ENCODE results near the gene HSPB1. TPM values are rescaled to one million over a fixed set of nuclear protein-coding genes. Genes with fewer than 3 reads are reported as not detected.
A peak's percentile ranks its signal among the peaks of the same experiment; 100 is the strongest.

Gene HSPB1
- total and polyA plus RNA-seq, 2 experiments from 2014 or later, result 48.1 to 437 TPM

- peak overlapping the region; percentile 53; the same call in 1 of the 2 replicates for H2AFZ ChIP-seq
- peaks cover 17% of the 10 kb centered on the region for H3K4me1 Mint-ChIP-seq
- H3K4me3 Mint-ChIP-seq, result peak overlapping the region; percentile 83
- no peaks in the 10 kb centered on the region for H3K79me2 ChIP-seq (replicated peaks; ENCODE audit: insufficient read depth)
- DNase-seq (ENCODE audit: low spot score) (peak; percentile 99), ATAC-seq (peak; percentile 89)
- peaks cover 22% of the 10 kb centered on the region; the same call in 2 of the 3 replicates for H3K36me3 Mint-ChIP-seq (ENCODE audit: low read depth)
- peak overlapping the region; percentile 83 for H3K4me2 ChIP-seq
- H3K27ac Mint-ChIP-seq, result peak overlapping the region; percentile 94
- H3K9me2 ChIP-seq (ENCODE audit: insufficient read depth), result no peaks in the 10 kb centered on the region
- H3K27me3 ChIP-seq (ENCODE audit: insufficient read depth), result no peaks in the 10 kb centered on the region
- H4K20me1 ChIP-seq (replicated peaks; ENCODE audit: insufficient read depth), result peaks cover 11% of the 10 kb centered on the region
- peak overlapping the region; percentile 97 for H3K27ac ChIP-seq (ENCODE audit: low read depth)
- H3F3A ChIP-seq (replicated peaks; ENCODE audit: low read depth), result peaks cover 33% of the 10 kb centered on the region
- no peaks in the 10 kb centered on the region for H3K36me3 ChIP-seq (ENCODE audit: insufficient read depth)
- H3K27me3 Mint-ChIP-seq (ENCODE audit: insufficient read depth, low read depth, poor library complexity), result peaks cover 25% of the 10 kb centered on the region
- TF ChIP-seq POLR2AphosphoS5 (IDR thresholded peaks at IDR 0.05; ENCODE audit: low read depth), result peak; percentile 94
- TF ChIP-seq ZNF114 (CRISPR knock-in tag; IDR thresholded peaks at IDR 0.05), result no peak
- no peak for TF ChIP-seq STAT1 (IDR thresholded peaks at IDR 0.05; ENCODE audit: unreplicated experiment)
- TF ChIP-seq NANOG (IDR thresholded peaks at IDR 0.05; ENCODE audit: borderline replicate concordance), result no peak
- TF ChIP-seq REST (IDR thresholded peaks at IDR 0.05; ENCODE audit: unreplicated experiment), result no peak
- TF ChIP-seq JUNB (IDR thresholded peaks at IDR 0.05; ENCODE audit: unreplicated experiment), result no peak
- no peak for TF ChIP-seq ZNF331 (CRISPR knock-in tag; IDR thresholded peaks at IDR 0.05; ENCODE audit: low read depth)
- H3K9me3 Mint-ChIP-seq, result no peaks in the 10 kb centered on the region; the same call in 2 of the 3 replicates
- H3K4me1 ChIP-seq (ENCODE audit: insufficient read depth), result peaks cover 15% of the 10 kb centered on the region
- peak overlapping the region; percentile 79 for H3K4me3 ChIP-seq
These were observed 15.5 kb downstream of the HSPB1 start for GRCh38 chr7:76317782-76318487.

- peak; percentile 85 for DNase-seq (ENCODE audit: low spot score)
- Mint-ChIP-seq H3K27me3 (ENCODE audit: insufficient read depth, low read depth, poor library complexity) (peaks cover 25% of the 10 kb centered on the region), H3K9me3 (no peaks in the 10 kb centered on the region; the same call in 2 of the 3 replicates), H3K27ac (peak overlapping the region; percentile 94), H3K36me3 (ENCODE audit: low read depth) (peaks cover 24% of the 10 kb centered on the region; the same call in 2 of the 3 replicates), H3K4me3 (peak overlapping the region; percentile 83), H3K4me1 (peaks cover 17% of the 10 kb centered on the region)
- Histone ChIP-seq H3F3A (replicated peaks; ENCODE audit: low read depth) (peaks cover 41% of the 10 kb centered on the region), H3K4me2 (peak overlapping the region; percentile 68), H3K4me3 (peak overlapping the region; percentile 79), H3K27me3 (ENCODE audit: insufficient read depth) (no peaks in the 10 kb centered on the region), H4K20me1 (replicated peaks; ENCODE audit: insufficient read depth) (peaks cover 17% of the 10 kb centered on the region), H3K27ac (ENCODE audit: low read depth) (peak overlapping the region; percentile 97), H3K9me2 (ENCODE audit: insufficient read depth) (no peaks in the 10 kb centered on the region), H3K79me2 (replicated peaks; ENCODE audit: insufficient read depth) (no peaks in the 10 kb centered on the region), H3K36me3 (ENCODE audit: insufficient read depth) (no peaks in the 10 kb centered on the region), H3K4me1 (ENCODE audit: insufficient read depth) (peaks cover 13% of the 10 kb centered on the region), H2AFZ (no peak overlapping the region)
- peak; percentile 27 for ATAC-seq
- TF ChIP-seq EZH2phosphoT487 (IDR thresholded peaks at IDR 0.05; ENCODE audit: unreplicated experiment) (no peak), ZNF462 (CRISPR knock-in tag; IDR thresholded peaks at IDR 0.05) (no peak), CREB1 (CRISPR knock-in tag; IDR thresholded peaks at IDR 0.05; ENCODE audit: low read depth) (no peak), POLR2AphosphoS5 (IDR thresholded peaks at IDR 0.05; ENCODE audit: low read depth) (no peak)
These were observed 16.2 kb downstream of the HSPB1 start for GRCh38 chr7:76318488-76319353.
